Naive thymus-derived CD8-positive, alpha-beta T cell (primary cell): ENCODE data around the gene EIF1AD. TPM values are rescaled to one million over a fixed set of nuclear protein-coding genes. Genes with fewer than 3 reads are reported as not detected.

Experiments used
- ATAC-seq, 2 donors: fragments of 150-1000 bp; cut with Tn5 transposase in 1 of 2; sonication (Bioruptor Pico), chemical (Tn5 transposase) in 1 of 2; 1 replicate in 1 of 2; 2 replicates in 1 of 2; pipeline ENCODE4 v1.10.0; 2021; ENCODE audit warnings: mild to moderate bottlenecking in 2 of 2, moderate library complexity in 2 of 2
- POLR2A ChIA-PET: fragments of 350-600 bp; sonication (Branson Sonifier 250); formaldehyde crosslinking; loops from one replicate; lab custom pipeline; 2021; ENCODE audit warnings: antibody characterized with exemption; lab: Charles Lee
- DNase-seq, 10 donors: peaks; one replicate each; pipeline versions ENCODE4 v3.0.0 to v3.0.0-alpha.2; 2020 to 2022
- H3K27ac Mint-ChIP-seq, 10 donors: one replicate each; pipeline ENCODE4 v1.8.0; 2020 to 2022; ENCODE audit warnings: mild to moderate bottlenecking in 10 of 10, mixed read lengths in 10 of 10, moderate library complexity in 4 of 10, inconsistent platforms in 1 of 10
- H3K27me3 Mint-ChIP-seq, 5 donors: one replicate each; pipeline ENCODE4 v1.8.0; 2021 to 2022; ENCODE audit warnings: mixed read lengths in 5 of 5
- H3K36me3 Mint-ChIP-seq, 3 donors: one replicate each; pipeline ENCODE4 v1.8.0; 2020 to 2022; ENCODE audit warnings: mixed read lengths in 3 of 3, mild to moderate bottlenecking in 2 of 3, inconsistent platforms in 1 of 3
- H3K4me1 Mint-ChIP-seq, 4 donors: one replicate each; pipeline ENCODE4 v1.8.0; 2021 to 2022; ENCODE audit warnings: mixed read lengths in 4 of 4
- H3K4me3 Mint-ChIP-seq, 10 donors: one replicate each; pipeline ENCODE4 v1.8.0; 2020 to 2022; ENCODE audit warnings: mild to moderate bottlenecking in 10 of 10, mixed read lengths in 10 of 10, moderate library complexity in 6 of 10, inconsistent platforms in 1 of 10
- H3K9me3 Mint-ChIP-seq, 9 donors: one replicate each; pipeline ENCODE4 v1.8.0; 2020 to 2022; ENCODE audit warnings: mixed read lengths in 9 of 9, mild to moderate bottlenecking in 3 of 9, inconsistent platforms in 1 of 9, moderate library complexity in 1 of 9
- polyA plus RNA-seq, 3 donors: library from polyadenylated mRNA; unstranded; fragments of 300-500 nt; fragmentation: Illumina TruSeq; gene quantifications; one replicate each; pipeline ENCODE4 v1.2.3, GENCODE V29; 2021
- total RNA-seq, 8 experiments: library from RNA in 2 of 8; stranded (reverse) in 2 of 8; gene quantifications; one replicate each; pipeline ENCODE4 v1.2.3 and lab custom pipeline; 2021 to 2026

Gene EIF1AD
- total and polyA plus RNA-seq, 5 experiments from 2014 or later, result 11.5 to 64.8 (median 18.7) TPM

DNA sequence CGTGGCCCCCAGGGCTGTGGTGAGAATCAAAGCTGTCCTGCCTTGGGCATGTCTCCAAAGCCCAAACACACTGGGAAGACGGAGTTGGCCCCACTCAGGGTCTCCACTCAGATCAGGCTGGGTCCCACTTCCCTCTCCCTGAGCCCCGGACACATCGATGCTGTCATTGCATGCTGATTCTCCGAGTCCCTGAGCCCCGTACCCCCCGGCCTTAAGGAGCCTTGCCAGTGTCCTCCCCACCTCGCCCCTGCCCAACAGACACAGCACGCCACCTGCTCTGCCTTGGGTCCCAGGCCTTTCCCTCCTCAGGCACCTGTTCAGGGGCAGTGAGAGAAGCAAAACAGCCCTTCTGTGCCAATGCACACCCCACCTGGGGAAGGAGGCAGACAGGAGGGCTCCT, 14.6 kb downstream of the EIF1AD start:
- DNase-seq, result no peak
- POLR2A ChIA-PET, result interaction anchor here (0.6 to 1.3 kb wide), 3 partner anchors 27 to 99 kb away, joined by 3 read pairs; no protein-coding TSS in a partner anchor

DNA sequence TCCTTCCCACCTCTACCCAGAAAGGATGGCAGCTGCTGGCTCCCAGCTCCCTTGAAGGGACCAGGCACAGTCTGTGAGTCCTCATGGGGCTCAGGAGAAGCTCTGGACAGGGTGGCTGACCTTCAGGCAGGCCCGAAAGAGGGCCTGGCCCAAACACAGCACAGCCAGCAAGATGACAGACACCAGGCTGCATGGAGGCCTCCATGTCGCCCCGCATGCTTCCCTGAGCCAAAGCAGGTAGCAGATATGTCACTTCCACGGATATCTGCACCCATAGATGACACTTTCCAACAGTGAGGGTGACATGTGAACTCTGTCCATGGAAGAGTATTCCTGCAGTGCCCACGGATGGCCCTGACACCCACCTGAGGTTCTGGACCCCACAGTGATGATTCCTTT, 18.4 kb downstream of the EIF1AD start:
- no peaks in the 10 kb centered on the region for H3K4me1 Mint-ChIP-seq
- H3K27ac Mint-ChIP-seq, result no peak overlapping the region
- no peaks in the 10 kb centered on the region for H3K9me3 Mint-ChIP-seq
- ATAC-seq, result no peak
- H3K27me3 Mint-ChIP-seq, result no peaks in the 10 kb centered on the region
- POLR2A ChIA-PET, result interaction anchor here (1.4 kb wide), 1 partner anchor 9 kb away, joined by 3 read pairs; no protein-coding TSS in a partner anchor
- no peak overlapping the region for H3K4me3 Mint-ChIP-seq
- DNase-seq, result no peak
- peaks cover 0 to 14% (median 4%) of the 10 kb centered on the region in 3 donors for H3K36me3 Mint-ChIP-seq

More for the DNA sequence above, 14.6 kb downstream of the EIF1AD start:
- H3K36me3 Mint-ChIP-seq, result peaks cover 0 to 2% (median 0%) of the 10 kb centered on the region in 3 donors
- no peak for ATAC-seq
- H3K4me1 Mint-ChIP-seq, result peaks cover 1 to 7% (median 5%) of the 10 kb centered on the region in 4 donors
- no peaks in the 10 kb centered on the region for H3K9me3 Mint-ChIP-seq
- H3K27me3 Mint-ChIP-seq, result no peaks in the 10 kb centered on the region
- no peak overlapping the region for H3K27ac Mint-ChIP-seq
- no peak overlapping the region for H3K4me3 Mint-ChIP-seq

DNA sequence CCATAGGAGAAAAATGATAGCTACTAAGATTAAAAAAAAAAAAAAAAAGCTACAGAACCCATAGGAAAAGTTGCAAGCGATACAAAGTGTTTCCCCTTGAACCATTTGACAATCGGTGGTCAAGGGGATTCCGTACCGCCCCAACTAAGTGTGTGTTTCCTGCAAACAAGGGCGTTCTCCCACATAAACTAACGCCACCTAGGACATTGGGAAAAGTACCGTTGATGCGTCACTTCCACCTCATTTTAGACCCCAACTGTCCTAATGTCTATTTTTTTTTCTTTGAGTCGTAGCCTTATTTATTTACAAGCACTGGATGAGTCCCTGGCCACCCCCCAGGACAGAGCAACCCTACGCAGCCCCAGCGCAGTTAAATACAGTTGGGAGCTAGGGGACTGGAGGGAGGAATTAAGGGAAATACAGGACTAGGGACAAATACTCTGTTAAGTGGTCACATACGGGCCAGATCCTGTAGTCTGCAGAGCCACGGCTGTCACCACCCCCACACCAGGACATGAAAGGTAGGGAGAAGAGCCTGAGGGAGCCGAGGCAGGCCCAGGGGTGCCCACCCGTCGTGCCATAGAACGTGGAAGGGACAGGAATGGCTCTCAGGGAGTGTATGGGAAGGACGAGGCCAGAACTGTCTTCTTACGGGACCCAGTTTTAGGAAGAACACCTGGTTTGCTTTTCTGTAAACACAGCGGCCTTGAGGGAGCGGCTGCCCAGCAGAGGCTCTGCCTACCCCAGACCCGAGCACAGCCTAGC, 19.0 kb downstream of the EIF1AD start:
- no peaks in the 10 kb centered on the region for H3K27me3 Mint-ChIP-seq
- POLR2A ChIA-PET, result interaction anchor here (1.4 kb wide), 1 partner anchor 9 kb away, joined by 3 read pairs; no protein-coding TSS in a partner anchor
- DNase-seq (no peak), ATAC-seq (no peak)
- H3K9me3 Mint-ChIP-seq, result no peaks in the 10 kb centered on the region
- no peak overlapping the region for H3K4me3 Mint-ChIP-seq
- peaks cover 0 to 20% (median 4%) of the 10 kb centered on the region in 3 donors for H3K36me3 Mint-ChIP-seq
- no peaks in the 10 kb centered on the region for H3K4me1 Mint-ChIP-seq
- no peak overlapping the region for H3K27ac Mint-ChIP-seq

DNA sequence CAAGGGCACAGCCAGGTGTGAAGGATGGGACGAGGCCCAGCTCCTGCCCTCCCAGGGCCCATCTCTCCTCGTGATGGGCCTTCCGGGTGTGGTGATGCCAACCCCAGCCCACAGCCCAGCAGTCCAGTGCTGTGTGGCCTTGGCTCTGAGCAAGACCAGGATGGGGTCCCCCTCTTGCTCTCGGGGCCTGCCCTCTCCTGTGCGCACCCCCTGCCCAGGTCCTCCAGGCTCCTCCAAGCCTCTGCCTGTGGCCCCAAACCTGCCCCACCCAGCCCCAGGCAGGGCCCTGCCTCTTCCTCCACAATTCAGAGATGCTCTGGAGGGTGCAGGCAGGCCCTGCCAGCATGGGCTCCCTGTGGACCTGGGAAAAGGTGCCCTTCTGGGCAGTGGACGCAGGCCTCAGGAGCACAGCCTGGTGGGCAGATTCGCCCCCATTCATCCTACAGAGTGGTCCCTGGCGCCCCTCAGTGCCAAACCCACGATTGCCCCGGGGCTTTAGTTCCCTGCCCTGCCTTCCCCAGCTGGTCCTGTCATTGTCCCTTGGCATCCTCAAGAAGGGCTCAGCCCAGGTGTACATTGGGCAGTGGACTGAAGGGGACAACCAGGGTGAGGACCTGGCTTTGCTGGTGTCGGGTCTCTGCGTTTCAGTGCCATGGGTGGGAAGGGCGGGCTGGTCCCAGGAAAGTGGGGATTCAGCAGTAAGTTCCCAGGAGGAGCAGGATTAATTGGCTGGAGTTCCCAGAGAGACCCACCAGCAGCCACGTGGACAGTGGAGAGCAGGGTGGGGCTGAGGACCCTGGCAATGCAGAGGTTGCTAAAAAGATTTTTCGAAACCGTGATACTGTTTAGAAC, 19.8 kb downstream of the EIF1AD start:
- POLR2A ChIA-PET, result interaction anchor here (0.6 to 1.4 kb wide), 4 partner anchors 10 to 94 kb away, joined by 3 to 5 read pairs (median 4); partner anchors contain the start of gene FIBP
- no peaks in the 10 kb centered on the region for H3K27me3 Mint-ChIP-seq
- DNase-seq (no peak), ATAC-seq (no peak)
- no peak overlapping the region for H3K4me3 Mint-ChIP-seq
- no peaks in the 10 kb centered on the region for H3K9me3 Mint-ChIP-seq
- peak overlapping the region in 2 of 10 donors; percentile 53 to 81 for H3K27ac Mint-ChIP-seq
- peaks cover 0 to 25% (median 4%) of the 10 kb centered on the region in 3 donors for H3K36me3 Mint-ChIP-seq
- no peaks in the 10 kb centered on the region for H3K4me1 Mint-ChIP-seq

DNA sequence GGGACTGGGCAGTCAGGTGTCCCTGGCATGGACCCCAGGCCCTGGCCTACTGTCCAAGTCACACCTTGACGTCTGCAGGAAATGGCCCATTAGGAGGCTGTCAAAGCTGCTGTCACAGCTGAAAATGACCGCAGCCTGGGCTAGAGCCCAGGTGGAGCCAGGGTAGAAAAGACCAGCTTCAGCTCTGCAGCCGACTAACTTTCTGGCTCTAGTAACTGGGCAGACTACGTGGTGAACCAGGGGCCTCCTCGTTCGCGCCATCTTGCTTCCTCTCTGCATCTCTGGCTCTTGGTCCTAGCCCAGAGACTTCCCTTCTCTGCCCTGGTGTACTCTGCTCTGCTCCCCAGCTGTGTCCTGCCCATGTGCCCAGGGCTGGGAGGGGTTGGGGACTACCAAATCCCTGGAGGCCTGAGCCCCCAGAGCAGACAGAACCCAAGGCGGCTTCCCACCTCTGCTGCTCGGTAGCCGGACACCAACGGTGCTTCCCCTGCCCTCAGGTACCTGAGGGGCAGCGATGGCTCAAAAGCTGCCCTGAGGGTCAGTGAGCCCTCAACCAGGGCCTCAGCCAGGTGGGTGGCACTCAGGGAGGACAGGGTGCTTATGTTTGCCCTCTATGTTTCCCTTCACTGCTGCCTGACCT, 20.7 kb downstream of the EIF1AD start:
- Mint-ChIP-seq H3K27me3 (no peaks in the 10 kb centered on the region), H3K4me1 (no peaks in the 10 kb centered on the region), H3K9me3 (no peaks in the 10 kb centered on the region), H3K36me3 (peaks cover 0 to 34% (median 4%) of the 10 kb centered on the region in 3 donors), H3K27ac (peak overlapping the region in 6 of 10 donors; percentile 33 to 86 (median 60)), H3K4me3 (no peak overlapping the region)
- no peak for DNase-seq
- POLR2A ChIA-PET, result interaction anchor here (0.9 to 1.3 kb wide), 3 partner anchors 9 to 97 kb away, joined by 4 to 5 read pairs (median 5); partner anchors contain the start of gene FIBP
- ATAC-seq, result peak in 1 of 2 donors; percentile 8

DNA sequence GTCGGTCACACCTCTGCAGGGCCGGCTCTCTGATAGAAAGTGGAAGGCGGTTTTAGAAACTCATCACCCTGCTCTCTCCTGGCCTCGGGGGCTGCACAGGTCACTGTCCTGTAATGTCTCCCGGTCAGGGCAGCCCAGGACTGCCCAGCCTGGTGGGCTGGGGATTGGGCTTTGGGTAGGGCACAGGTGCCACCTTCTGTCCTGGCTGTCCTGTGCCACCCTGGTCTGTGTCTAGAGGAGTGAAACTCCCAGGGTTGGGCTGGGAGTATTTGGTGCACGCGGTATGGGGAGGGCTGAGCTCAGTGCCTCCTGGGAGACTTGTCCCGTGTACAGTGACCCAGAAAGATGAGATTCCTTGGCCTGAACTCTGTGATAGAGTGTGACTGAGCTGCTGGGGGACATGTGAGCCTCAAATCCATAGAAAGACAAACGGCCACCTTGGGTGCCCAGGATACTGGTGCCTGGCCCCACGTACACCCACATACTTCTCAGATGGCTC, 22.6 kb downstream of the EIF1AD start:
- POLR2A ChIA-PET, result interaction anchor here (1.2 to 1.7 kb wide), 2 partner anchors 91 to 121 kb away, joined by 3 to 5 read pairs; partner anchors contain the start of gene FIBP
- Mint-ChIP-seq H3K4me1 (peaks cover 3 to 8% (median 5%) of the 10 kb centered on the region in 4 donors), H3K27me3 (no peaks in the 10 kb centered on the region), H3K9me3 (no peaks in the 10 kb centered on the region), H3K4me3 (no peak overlapping the region), H3K36me3 (peaks cover 0 to 49% (median 4%) of the 10 kb centered on the region in 3 donors), H3K27ac (peak overlapping the region in 5 of 10 donors; percentile 19 to 85 (median 63))
- no peak for ATAC-seq
- DNase-seq, result no peak

DNA sequence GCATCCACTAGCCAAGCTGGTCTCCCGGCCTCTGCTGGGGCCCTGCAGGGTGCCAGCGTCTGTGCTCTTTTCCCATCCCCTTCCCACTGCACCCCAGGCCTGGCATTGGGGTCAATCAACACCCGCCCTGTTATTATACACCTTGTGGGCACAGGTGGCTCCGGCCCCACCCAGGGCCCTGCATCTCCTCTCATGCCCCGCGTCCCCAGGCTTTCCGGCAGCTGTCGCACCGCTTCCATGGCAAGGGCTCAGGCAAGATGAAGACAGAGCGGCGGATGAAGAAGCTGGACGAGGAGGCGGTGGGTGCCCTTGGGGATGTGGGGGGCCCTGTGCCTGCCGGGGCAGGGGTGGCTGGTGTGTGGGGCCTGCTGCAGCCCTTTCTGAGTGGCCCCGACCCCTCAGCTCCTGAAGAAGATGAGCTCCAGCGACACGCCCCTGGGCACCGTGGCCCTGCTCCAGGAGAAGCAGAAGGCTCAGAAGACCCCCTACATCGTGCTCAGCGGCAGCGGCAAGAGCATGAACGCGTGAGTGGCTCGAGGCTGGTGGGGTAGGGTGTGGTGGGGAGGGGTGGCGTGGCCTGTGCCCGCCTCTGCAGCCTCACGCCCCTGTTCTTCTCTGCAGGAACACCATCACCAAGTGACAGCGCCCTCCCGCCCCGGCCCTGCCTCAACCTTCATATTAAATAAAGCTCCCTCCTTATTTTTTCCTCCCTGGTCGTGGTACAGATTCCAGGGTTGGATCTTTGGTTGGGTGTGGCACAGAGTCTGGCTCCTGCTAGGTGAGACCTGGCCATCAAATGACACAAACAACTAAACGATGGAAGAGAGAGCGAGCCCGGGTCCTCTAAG, 23.3 kb downstream of the EIF1AD start:
- H3K4me3 Mint-ChIP-seq, result no peak overlapping the region
- no peak for ATAC-seq
- H3K4me1 Mint-ChIP-seq, result peaks cover 3 to 8% (median 5%) of the 10 kb centered on the region in 4 donors
- no peaks in the 10 kb centered on the region for H3K27me3 Mint-ChIP-seq
- POLR2A ChIA-PET, result interaction anchor here (0.6 to 1.7 kb wide), 4 partner anchors 19 to 292 kb away, joined by 3 to 5 read pairs (median 4); partner anchors contain the start of gene FIBP
- peak overlapping the region in 3 of 10 donors; percentile 40 to 76 (median 67) for H3K27ac Mint-ChIP-seq
- H3K9me3 Mint-ChIP-seq, result no peaks in the 10 kb centered on the region
- DNase-seq, result peak in 1 of 10 donors; percentile 64
- H3K36me3 Mint-ChIP-seq, result peaks cover 0 to 54% (median 6%) of the 10 kb centered on the region in 3 donors

DNA sequence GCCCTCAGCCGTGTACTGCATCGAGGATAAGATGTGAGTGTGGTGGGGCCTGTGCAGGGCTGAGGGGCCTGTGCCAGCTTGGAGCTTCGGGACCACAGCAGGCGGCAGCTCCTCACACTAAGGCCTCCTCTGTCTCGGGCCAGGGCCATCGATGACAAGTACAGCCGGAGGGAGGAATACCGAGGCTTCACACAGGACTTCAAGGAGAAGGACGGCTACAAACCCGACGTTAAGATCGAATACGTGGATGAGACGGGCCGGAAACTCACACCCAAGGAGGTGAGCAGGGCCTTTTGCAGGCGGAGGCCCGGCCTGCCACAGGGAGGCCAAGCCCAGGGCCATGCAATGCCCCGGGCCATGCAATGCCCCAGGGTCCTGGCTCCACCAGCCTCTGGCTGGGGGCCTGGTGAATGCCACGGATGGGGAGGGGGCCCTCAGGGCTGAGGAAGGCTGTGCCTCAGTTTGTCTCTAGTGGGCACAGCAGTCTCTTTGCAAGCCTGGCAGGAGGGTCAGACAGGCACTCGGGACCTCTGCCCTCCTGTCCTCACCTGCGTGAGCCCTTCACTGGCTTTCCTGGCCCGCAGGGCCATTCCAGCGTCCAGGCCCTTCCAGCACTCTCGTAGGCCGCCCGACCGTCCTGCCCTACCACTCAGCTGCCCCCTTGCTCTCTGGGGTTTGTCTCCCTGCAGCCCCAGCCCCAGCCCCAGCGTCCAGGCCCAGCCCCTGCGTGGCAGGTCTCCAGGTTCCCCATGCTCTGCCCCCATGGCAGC, 24.2 kb downstream of the EIF1AD start:
- no peak overlapping the region for H3K4me3 Mint-ChIP-seq
- H3K27me3 Mint-ChIP-seq, result no peaks in the 10 kb centered on the region
- peaks cover 3 to 8% (median 5%) of the 10 kb centered on the region in 4 donors for H3K4me1 Mint-ChIP-seq
- H3K27ac Mint-ChIP-seq, result peak overlapping the region in 1 of 10 donors; percentile 92
- H3K36me3 Mint-ChIP-seq, result peaks cover 0 to 62% (median 6%) of the 10 kb centered on the region in 3 donors
- POLR2A ChIA-PET, result interaction anchor here (0.6 to 1.7 kb wide), 4 partner anchors 18 to 291 kb away, joined by 3 to 4 read pairs (median 3); no protein-coding TSS in a partner anchor
- ATAC-seq, result no peak
- no peaks in the 10 kb centered on the region for H3K9me3 Mint-ChIP-seq
- DNase-seq, result no peak

DNA sequence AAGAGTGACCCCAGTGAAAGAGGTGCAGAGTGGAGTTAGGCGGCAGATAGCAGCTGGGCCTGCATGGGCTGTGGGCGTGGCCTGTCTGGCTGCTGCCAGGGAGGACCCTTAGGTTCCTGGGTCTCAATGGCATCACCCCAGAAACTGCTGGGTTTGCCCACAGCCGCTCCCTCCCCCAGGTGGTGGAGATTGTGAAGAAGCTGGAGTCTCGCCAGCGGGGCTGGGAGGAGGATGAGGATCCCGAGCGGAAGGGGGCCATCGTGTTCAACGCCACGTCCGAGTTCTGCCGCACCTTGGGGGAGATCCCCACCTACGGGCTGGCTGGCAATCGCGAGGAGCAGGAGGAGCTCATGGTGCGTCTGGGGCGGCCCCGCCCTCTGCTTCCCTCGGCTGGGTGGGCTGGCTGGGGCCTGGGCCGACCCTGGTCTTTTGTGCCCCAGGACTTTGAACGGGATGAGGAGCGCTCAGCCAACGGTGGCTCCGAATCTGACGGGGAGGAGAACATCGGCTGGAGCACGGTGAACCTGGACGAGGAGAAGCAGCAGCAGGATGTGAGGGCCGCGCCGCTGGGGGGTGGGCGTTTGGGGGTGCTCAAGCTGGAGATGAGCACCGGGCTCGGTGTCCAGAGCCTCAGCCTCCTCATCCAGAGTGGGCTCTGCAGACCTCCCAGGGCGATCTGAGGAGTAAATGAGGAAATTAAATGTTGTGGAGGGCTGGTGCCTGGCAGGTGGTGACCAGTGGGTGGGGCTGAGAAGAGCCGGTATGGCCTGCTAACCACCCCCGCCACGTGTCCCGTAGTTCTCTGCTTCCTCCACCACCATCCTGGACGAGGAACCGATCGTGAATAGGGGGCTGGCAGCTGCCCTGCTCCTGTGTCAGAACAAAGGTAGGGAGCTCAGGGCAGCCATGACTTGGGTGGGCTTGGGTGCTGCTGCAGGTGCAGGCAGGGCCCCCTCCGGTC, 25.5 kb downstream of the EIF1AD start:
- Mint-ChIP-seq H3K4me1 (peaks cover 5 to 8% (median 7%) of the 10 kb centered on the region in 4 donors), H3K9me3 (no peaks in the 10 kb centered on the region), H3K4me3 (no peak overlapping the region), H3K36me3 (peaks cover 0 to 73% (median 6%) of the 10 kb centered on the region in 3 donors), H3K27ac (peak overlapping the region in 4 of 10 donors; percentile 34 to 92 (median 39)), H3K27me3 (no peaks in the 10 kb centered on the region)
- POLR2A ChIA-PET, result interaction anchor here (0.8 to 1.7 kb wide), 3 partner anchors 66 to 125 kb away, joined by 3 read pairs; no protein-coding TSS in a partner anchor
- ATAC-seq (no peak), DNase-seq (peak in 1 of 10 donors; percentile 59)
